HG03571 (cell line): Measurements from ENCODE around the gene FNDC3A.
"Not testable (repeated sequence)": the region's sequence is repeated elsewhere in the genome, so short reads cannot be mapped to it uniquely, and the experiment has no call there.

Source experiments
- ATAC-seq: cut with Tn5 transposase; IDR thresholded peaks from one replicate; pipeline ENCODE4 v1.9.1; 2021; ENCODE audit not compliant: unreplicated experiment

The FNDC3A gene

GRCh38 chr13:49040872-49041271, 65.2 kb downstream of the FNDC3A start:
- no peak for ATAC-seq

- no peak for ATAC-seq
These were observed 66.8 kb downstream of the FNDC3A start for GRCh38 chr13:49042476-49042875.

GRCh38 chr13:49044008-49044407, 68.3 kb downstream of the FNDC3A start:
- ATAC-seq: no peak

GRCh38 chr13:49044836-49045235, 69.1 kb downstream of the FNDC3A start:
- no peak for ATAC-seq

- ATAC-seq: no peak
These were observed 70.3 kb downstream of the FNDC3A start for GRCh38 chr13:49046002-49046401.

- no peak for ATAC-seq
These were observed 70.8 kb downstream of the FNDC3A start for GRCh38 chr13:49046519-49046918.

GRCh38 chr13:49052813-49053212, 77.1 kb downstream of the FNDC3A start:
- no peak for ATAC-seq

- no peak for ATAC-seq
These were observed 77.5 kb downstream of the FNDC3A start for GRCh38 chr13:49053215-49053614.

GRCh38 chr13:49053906-49054305, 78.2 kb downstream of the FNDC3A start:
- no peak for ATAC-seq

- ATAC-seq: no peak
These were observed 79.3 kb downstream of the FNDC3A start for GRCh38 chr13:49055021-49055420.

GRCh38 chr13:49057176-49057575, 81.5 kb downstream of the FNDC3A start:
- ATAC-seq: no peak

- no peak for ATAC-seq
These were observed 83.0 kb downstream of the FNDC3A start for GRCh38 chr13:49058761-49059160.

GRCh38 chr13:49060678-49061387, 85.1 kb downstream of the FNDC3A start:
- ATAC-seq: no peak

- ATAC-seq: not testable (repeated sequence)
These were observed 85.7 kb downstream of the FNDC3A start for GRCh38 chr13:49061388-49061752.

GRCh38 chr13:49062297-49062896, 86.7 kb downstream of the FNDC3A start:
- ATAC-seq: no peak

- no peak for ATAC-seq
These were observed 87.3 kb downstream of the FNDC3A start for GRCh38 chr13:49063011-49063410.

GRCh38 chr13:49063497-49063896, 87.8 kb downstream of the FNDC3A start:
- no peak for ATAC-seq

- ATAC-seq: no peak
These were observed 88.8 kb downstream of the FNDC3A start for GRCh38 chr13:49064476-49064875.

- ATAC-seq: no peak
These were observed 91.1 kb downstream of the FNDC3A start for GRCh38 chr13:49066856-49067255.

- not testable (repeated sequence) for ATAC-seq
These were observed 92.8 kb downstream of the FNDC3A start for GRCh38 chr13:49068498-49068897.

GRCh38 chr13:49070021-49070420, 94.3 kb downstream of the FNDC3A start:
- not testable (repeated sequence) for ATAC-seq

- no peak for ATAC-seq
These were observed 95.7 kb downstream of the FNDC3A start for GRCh38 chr13:49071341-49071937.
